HUDEP-2 (cell line): Measurements from ENCODE around the gene CDHR5.
A peak's percentile ranks its signal among the peaks of the same experiment; 100 is the strongest.

Experiments
- DNase-seq, 76 experiments: peaks; one replicate each; lab custom pipeline; 2025; ENCODE audit not compliant: unreplicated experiment in 76 of 76; lab: John Stamatoyannopoulos, UW

The CDHR5 gene

GRCh38 chr11:612201-612960 is 12.4 kb downstream of the CDHR5 start:
- peak in 37 of 76 experiments; percentile 2 to 55 (median 22) for DNase-seq

- no peak for DNase-seq
These were observed 13.5 kb downstream of the CDHR5 start for GRCh38 chr11:611001-611996.

GRCh38 chr11:610146-610801 is 14.5 kb downstream of the CDHR5 start:
- DNase-seq: no peak

- DNase-seq: no peak
These were observed 15.4 kb downstream of the CDHR5 start for GRCh38 chr11:609341-609811.

GRCh38 chr11:608791-609251 is 15.9 kb downstream of the CDHR5 start:
- DNase-seq: no peak

- DNase-seq: no peak
These were observed 16.6 kb downstream of the CDHR5 start for GRCh38 chr11:607971-608659.

GRCh38 chr11:607020-607780 is 17.6 kb downstream of the CDHR5 start:
- DNase-seq: no peak

GRCh38 chr11:606245-606644 is 18.5 kb downstream of the CDHR5 start:
- DNase-seq: peak in 72 of 76 experiments; percentile 24 to 94 (median 79)

GRCh38 chr11:605286-606129 is 19.2 kb downstream of the CDHR5 start:
- peak in 1 of 76 experiments; percentile 12 for DNase-seq

- DNase-seq: no peak
These were observed 21.6 kb downstream of the CDHR5 start for GRCh38 chr11:603154-603553.

GRCh38 chr11:601573-602245 is 23.0 kb downstream of the CDHR5 start:
- no peak for DNase-seq

GRCh38 chr11:598005-598680 is 26.6 kb downstream of the CDHR5 start:
- no peak for DNase-seq

- DNase-seq: peak in 1 of 76 experiments; percentile 7
These were observed 27.5 kb downstream of the CDHR5 start for GRCh38 chr11:597166-597725.

- DNase-seq: no peak
These were observed 28.4 kb downstream of the CDHR5 start for GRCh38 chr11:596374-596773.

- no peak for DNase-seq
These were observed 29.4 kb downstream of the CDHR5 start for GRCh38 chr11:595400-595799.

- no peak for DNase-seq
These were observed 31.4 kb downstream of the CDHR5 start for GRCh38 chr11:593347-593746.

- no peak for DNase-seq
These were observed 31.8 kb downstream of the CDHR5 start for GRCh38 chr11:592918-593317.
